SK-N-SH treated with all-trans-retinoic acid at 6 μM for 48 hours (cell line): ENCODE results near the gene SLC10A3.

Source experiments
- ATAC-seq: fragments of 200-7000 bp; cut with Tn5 transposase; 3 replicates; pipeline ENCODE4 v1.9.1; 2020; ENCODE audit warnings: mild to moderate bottlenecking, moderate library complexity
- ARNTL ChIP-seq: fragments of 450-650 bp; formaldehyde crosslinking; IDR thresholded peaks from 2 replicates; pipeline ENCODE4 v1.5.0; 2020; ENCODE audit warnings: low read depth, mild to moderate bottlenecking, moderate library complexity, borderline replicate concordance
- BACH2 ChIP-seq: fragments of 250-450 bp; sonication (Bioruptor Pico); IDR thresholded peaks from 2 replicates; pipeline ENCODE4 v1.9.0; 2021; ENCODE audit warnings: mild to moderate bottlenecking, borderline replicate concordance
- ESRRG ChIP-seq: fragments of 250-450 bp; sonication (Bioruptor Pico); IDR thresholded peaks from 2 replicates; pipeline ENCODE4 v1.6.1; 2021; ENCODE audit warnings: mild to moderate bottlenecking
- GLIS3 ChIP-seq: fragments of 250-450 bp; sonication (Bioruptor Pico); IDR thresholded peaks from 2 replicates; pipeline ENCODE4 v1.5.0; 2020; ENCODE audit warnings: mild to moderate bottlenecking, moderate library complexity
- ISL1 ChIP-seq: fragments of 250-450 bp; sonication (Bioruptor Pico); IDR thresholded peaks from 2 replicates; pipeline ENCODE4 v2.1.2; 2022; ENCODE audit warnings: mild to moderate bottlenecking, moderate library complexity
- OSR1 ChIP-seq: fragments of 250-450 bp; sonication (Bioruptor Pico); IDR thresholded peaks from 2 replicates; pipeline ENCODE4 v1.8.0; 2022; ENCODE audit warnings: moderate library complexity, mild to moderate bottlenecking, inconsistent platforms
- PPARA ChIP-seq: fragments of 250-450 bp; sonication (Bioruptor Pico); IDR thresholded peaks from 2 replicates; pipeline ENCODE4 v1.5.0; 2020; ENCODE audit warnings: mild to moderate bottlenecking, borderline replicate concordance
- SNAI2 ChIP-seq: fragments of 250-450 bp; sonication (Bioruptor Pico); IDR thresholded peaks from 2 replicates; pipeline ENCODE4 v1.5.0; 2020; ENCODE audit warnings: mild to moderate bottlenecking, moderate library complexity
- TCF4 ChIP-seq: fragments of 250-450 bp; sonication (Bioruptor Pico); IDR thresholded peaks from 2 replicates; pipeline ENCODE4 v1.8.0; 2021; ENCODE audit warnings: mild to moderate bottlenecking, moderate library complexity, borderline replicate concordance
- TOX ChIP-seq: fragments of 250-450 bp; sonication (Bioruptor Pico); IDR thresholded peaks from 2 replicates; pipeline ENCODE4 v1.8.0; 2021; ENCODE audit warnings: mild to moderate bottlenecking, moderate library complexity, borderline replicate concordance
- ZC3H10 ChIP-seq: fragments of 250-450 bp; sonication (Bioruptor Pico); IDR thresholded peaks from 2 replicates; pipeline ENCODE4 v1.5.1; 2021; ENCODE audit warnings: mild to moderate bottlenecking, moderate library complexity
- ZFP3 ChIP-seq: fragments of 250-450 bp; sonication (Bioruptor Pico); IDR thresholded peaks from 2 replicates; pipeline ENCODE4 v1.5.0; 2020; ENCODE audit warnings: mild to moderate bottlenecking, moderate library complexity
- ZFP30 ChIP-seq: fragments of 450-650 bp; formaldehyde crosslinking; IDR thresholded peaks from 2 replicates; pipeline ENCODE4 v1.5.0; 2022; ENCODE audit warnings: mild to moderate bottlenecking, moderate library complexity
- ZNF565 ChIP-seq: fragments of 450-650 bp; formaldehyde crosslinking; conservative IDR thresholded peaks from 2 replicates; pipeline ENCODE4 v1.5.0; 2020; ENCODE audit warnings: low read depth, mild to moderate bottlenecking, moderate library complexity
- ZNF70 ChIP-seq: fragments of 450-650 bp; formaldehyde crosslinking; IDR thresholded peaks from 2 replicates; pipeline ENCODE4 v1.5.0; 2020; ENCODE audit warnings: mild to moderate bottlenecking, moderate library complexity
- ZNF8 ChIP-seq: fragments of 450-650 bp; formaldehyde crosslinking; IDR thresholded peaks from 2 replicates; pipeline ENCODE4 v1.5.0; 2020; ENCODE audit warnings: mild to moderate bottlenecking, moderate library complexity
- TF ChIP-seq, protein P1 (sequence below): fragments of 250-450 bp; sonication (Bioruptor Pico); IDR thresholded peaks from 2 replicates; pipeline ENCODE4 v1.8.0; 2020; ENCODE audit warnings: mild to moderate bottlenecking, moderate library complexity, borderline replicate concordance
- TF ChIP-seq, protein P2 (sequence below): fragments of 250-450 bp; sonication (Bioruptor Pico); IDR thresholded peaks from 2 replicates; pipeline ENCODE4 v1.5.0; 2020; ENCODE audit warnings: mild to moderate bottlenecking, moderate library complexity
- TF ChIP-seq, protein P3 (sequence below): fragments of 250-450 bp; sonication (Bioruptor Pico); IDR thresholded peaks from 2 replicates; pipeline ENCODE4 v1.8.0; 2021; ENCODE audit warnings: low read depth, mild to moderate bottlenecking, moderate library complexity, borderline replicate concordance
- TF ChIP-seq, protein P4 (sequence below): fragments of 250-450 bp; sonication (Bioruptor Pico); IDR thresholded peaks from 2 replicates; pipeline ENCODE4 v1.5.1; 2020; ENCODE audit warnings: low read depth, mild to moderate bottlenecking, moderate library complexity

Gene SLC10A3

DNA sequence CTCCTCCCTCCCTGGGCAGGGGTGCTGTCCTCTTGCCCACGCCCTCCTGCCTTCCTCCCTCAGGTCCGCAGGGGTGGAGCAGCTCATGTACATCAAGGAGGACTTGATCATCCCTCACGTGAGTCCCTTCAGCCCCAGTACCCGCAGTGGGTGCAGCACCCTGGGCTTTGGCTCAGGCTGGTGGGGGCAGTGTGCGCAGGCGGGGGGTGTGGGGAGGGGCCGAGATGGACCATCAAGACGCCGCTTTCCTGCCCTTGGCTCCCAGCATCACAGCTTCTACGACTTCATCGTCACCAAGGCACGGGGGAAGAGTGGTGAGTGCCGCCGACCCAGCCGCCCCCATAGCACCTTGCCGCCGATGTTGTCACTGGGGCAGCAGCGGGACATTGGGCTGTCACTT lies 40.8 kb downstream of the SLC10A3 start:
- ATAC-seq = no peak
- TF ChIP-seq ZNF8 (no peak), BACH2 (CRISPR knock-in tag) (no peak), SNAI2 (CRISPR knock-in tag) (no peak), TCF4 (CRISPR knock-in tag) (no peak)
- TF ChIP-seq, protein P1, sequence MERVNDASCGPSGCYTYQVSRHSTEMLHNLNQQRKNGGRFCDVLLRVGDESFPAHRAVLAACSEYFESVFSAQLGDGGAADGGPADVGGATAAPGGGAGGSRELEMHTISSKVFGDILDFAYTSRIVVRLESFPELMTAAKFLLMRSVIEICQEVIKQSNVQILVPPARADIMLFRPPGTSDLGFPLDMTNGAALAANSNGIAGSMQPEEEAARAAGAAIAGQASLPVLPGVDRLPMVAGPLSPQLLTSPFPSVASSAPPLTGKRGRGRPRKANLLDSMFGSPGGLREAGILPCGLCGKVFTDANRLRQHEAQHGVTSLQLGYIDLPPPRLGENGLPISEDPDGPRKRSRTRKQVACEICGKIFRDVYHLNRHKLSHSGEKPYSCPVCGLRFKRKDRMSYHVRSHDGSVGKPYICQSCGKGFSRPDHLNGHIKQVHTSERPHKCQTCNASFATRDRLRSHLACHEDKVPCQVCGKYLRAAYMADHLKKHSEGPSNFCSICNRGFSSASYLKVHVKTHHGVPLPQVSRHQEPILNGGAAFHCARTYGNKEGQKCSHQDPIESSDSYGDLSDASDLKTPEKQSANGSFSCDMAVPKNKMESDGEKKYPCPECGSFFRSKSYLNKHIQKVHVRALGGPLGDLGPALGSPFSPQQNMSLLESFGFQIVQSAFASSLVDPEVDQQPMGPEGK (CRISPR knock-in tag) = no peak
- TF ChIP-seq, all 23 proteins: peak for 0

DNA sequence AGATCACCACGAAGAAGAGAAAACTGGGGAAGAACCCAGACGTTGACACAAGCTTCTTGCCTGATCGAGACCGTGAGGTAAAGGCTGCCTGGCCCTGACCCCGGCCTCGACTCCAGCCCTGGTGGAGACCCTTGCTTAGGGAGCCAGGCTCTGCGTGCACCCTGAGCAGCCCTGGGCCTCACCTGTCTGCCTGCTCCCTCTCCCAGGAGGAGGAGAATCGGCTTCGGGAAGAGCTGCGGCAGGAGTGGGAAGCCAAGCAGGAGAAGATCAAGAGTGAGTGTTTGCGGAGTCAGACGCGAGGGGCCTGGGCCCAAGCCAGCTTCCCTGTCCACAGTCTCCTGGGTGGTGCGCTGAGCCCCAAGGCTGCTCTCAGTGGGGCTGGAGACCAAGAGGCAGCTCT lies 41.9 kb downstream of the SLC10A3 start:
- ATAC-seq = no peak
- TF ChIP-seq PPARA (CRISPR knock-in tag) = no peak
- TF ChIP-seq, protein P2, sequence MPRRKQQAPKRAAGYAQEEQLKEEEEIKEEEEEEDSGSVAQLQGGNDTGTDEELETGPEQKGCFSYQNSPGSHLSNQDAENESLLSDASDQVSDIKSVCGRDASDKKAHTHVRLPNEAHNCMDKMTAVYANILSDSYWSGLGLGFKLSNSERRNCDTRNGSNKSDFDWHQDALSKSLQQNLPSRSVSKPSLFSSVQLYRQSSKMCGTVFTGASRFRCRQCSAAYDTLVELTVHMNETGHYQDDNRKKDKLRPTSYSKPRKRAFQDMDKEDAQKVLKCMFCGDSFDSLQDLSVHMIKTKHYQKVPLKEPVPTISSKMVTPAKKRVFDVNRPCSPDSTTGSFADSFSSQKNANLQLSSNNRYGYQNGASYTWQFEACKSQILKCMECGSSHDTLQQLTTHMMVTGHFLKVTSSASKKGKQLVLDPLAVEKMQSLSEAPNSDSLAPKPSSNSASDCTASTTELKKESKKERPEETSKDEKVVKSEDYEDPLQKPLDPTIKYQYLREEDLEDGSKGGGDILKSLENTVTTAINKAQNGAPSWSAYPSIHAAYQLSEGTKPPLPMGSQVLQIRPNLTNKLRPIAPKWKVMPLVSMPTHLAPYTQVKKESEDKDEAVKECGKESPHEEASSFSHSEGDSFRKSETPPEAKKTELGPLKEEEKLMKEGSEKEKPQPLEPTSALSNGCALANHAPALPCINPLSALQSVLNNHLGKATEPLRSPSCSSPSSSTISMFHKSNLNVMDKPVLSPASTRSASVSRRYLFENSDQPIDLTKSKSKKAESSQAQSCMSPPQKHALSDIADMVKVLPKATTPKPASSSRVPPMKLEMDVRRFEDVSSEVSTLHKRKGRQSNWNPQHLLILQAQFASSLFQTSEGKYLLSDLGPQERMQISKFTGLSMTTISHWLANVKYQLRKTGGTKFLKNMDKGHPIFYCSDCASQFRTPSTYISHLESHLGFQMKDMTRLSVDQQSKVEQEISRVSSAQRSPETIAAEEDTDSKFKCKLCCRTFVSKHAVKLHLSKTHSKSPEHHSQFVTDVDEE (CRISPR knock-in tag) = no peak
- TF ChIP-seq ZNF70 (CRISPR knock-in tag) = no peak
- TF ChIP-seq TOX (CRISPR knock-in tag) = no peak
- no peak for TF ChIP-seq ESRRG (CRISPR knock-in tag)
- no peak for TF ChIP-seq ZC3H10 (CRISPR knock-in tag)
- no peak for TF ChIP-seq ZFP30 (CRISPR knock-in tag)
- no peak for TF ChIP-seq ZFP3
- TF ChIP-seq, protein P3, sequence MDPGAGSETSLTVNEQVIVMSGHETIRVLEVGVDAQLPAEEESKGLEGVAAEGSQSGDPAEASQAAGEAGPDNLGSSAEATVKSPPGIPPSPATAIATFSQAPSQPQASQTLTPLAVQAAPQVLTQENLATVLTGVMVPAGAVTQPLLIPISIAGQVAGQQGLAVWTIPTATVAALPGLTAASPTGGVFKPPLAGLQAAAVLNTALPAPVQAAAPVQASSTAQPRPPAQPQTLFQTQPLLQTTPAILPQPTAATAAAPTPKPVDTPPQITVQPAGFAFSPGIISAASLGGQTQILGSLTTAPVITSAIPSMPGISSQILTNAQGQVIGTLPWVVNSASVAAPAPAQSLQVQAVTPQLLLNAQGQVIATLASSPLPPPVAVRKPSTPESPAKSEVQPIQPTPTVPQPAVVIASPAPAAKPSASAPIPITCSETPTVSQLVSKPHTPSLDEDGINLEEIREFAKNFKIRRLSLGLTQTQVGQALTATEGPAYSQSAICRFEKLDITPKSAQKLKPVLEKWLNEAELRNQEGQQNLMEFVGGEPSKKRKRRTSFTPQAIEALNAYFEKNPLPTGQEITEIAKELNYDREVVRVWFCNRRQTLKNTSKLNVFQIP = no peak

DNA sequence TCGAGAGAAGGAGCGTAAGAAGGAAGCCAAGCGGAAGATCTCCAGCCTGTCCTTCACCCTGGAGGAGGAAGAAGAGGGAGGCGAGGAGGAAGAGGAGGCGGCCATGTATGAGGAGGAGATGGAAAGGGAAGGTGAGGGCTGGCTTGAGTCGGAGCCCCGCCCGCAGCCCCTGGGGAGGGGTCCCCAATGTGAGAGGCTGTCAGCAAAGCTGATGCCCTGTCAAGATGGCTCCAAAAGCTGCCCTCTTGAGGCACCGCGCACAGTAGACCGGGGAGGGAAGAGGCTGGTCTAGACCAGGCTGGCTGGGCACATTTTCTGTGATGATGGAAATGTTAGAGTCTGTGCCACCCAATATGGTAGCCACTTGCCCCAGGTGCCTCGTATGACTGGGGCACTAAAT lies 44.0 kb downstream of the SLC10A3 start:
- no peak for TF ChIP-seq ESRRG (CRISPR knock-in tag)
- TF ChIP-seq, protein P4, sequence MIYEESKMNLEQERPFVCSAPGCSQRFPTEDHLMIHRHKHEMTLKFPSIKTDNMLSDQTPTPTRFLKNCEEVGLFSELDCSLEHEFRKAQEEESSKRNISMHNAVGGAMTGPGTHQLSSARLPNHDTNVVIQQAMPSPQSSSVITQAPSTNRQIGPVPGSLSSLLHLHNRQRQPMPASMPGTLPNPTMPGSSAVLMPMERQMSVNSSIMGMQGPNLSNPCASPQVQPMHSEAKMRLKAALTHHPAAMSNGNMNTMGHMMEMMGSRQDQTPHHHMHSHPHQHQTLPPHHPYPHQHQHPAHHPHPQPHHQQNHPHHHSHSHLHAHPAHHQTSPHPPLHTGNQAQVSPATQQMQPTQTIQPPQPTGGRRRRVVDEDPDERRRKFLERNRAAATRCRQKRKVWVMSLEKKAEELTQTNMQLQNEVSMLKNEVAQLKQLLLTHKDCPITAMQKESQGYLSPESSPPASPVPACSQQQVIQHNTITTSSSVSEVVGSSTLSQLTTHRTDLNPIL (CRISPR knock-in tag) = no peak
- no peak for TF ChIP-seq OSR1
- no peak for TF ChIP-seq ZNF565 (CRISPR knock-in tag)
- no peak for TF ChIP-seq TCF4 (CRISPR knock-in tag)
- TF ChIP-seq TOX (CRISPR knock-in tag) = no peak
- TF ChIP-seq, protein P1 (CRISPR knock-in tag) = no peak
- TF ChIP-seq, protein P2 (CRISPR knock-in tag) = no peak
- TF ChIP-seq, protein P3 = no peak
- no peak for TF ChIP-seq BACH2 (CRISPR knock-in tag)
- no peak for TF ChIP-seq ZFP30 (CRISPR knock-in tag)
- no peak for TF ChIP-seq ZFP3
- TF ChIP-seq GLIS3 (CRISPR knock-in tag) = no peak
- no peak for TF ChIP-seq ZNF8
- no peak for TF ChIP-seq ISL1 (CRISPR knock-in tag)
- TF ChIP-seq SNAI2 (CRISPR knock-in tag) = no peak
- TF ChIP-seq ARNTL = no peak
- no peak for ATAC-seq
